ENCODE data around the gene DSCAML1.

DNA sequence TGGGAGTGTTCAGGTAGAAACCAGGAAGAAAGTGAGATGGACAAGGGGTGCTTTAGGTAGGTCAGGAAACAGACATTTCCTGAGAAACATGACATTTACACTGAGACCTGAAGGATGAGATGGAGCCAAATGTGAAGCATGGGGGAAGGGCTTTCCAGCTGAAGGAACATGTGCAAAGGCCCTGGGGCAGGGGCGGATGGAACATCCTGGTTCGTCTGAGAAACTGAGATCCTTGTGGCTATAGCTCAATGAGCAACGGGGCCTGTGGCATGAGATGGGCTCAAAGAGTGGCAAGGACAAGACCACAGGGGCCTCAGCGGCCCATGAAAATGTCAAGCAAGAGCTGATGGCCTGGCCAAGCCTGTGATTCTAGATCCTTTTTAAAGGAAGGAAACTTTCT lies 127.4 kb downstream of the DSCAML1 start:
- TF ChIP-seq, protein P1, sequence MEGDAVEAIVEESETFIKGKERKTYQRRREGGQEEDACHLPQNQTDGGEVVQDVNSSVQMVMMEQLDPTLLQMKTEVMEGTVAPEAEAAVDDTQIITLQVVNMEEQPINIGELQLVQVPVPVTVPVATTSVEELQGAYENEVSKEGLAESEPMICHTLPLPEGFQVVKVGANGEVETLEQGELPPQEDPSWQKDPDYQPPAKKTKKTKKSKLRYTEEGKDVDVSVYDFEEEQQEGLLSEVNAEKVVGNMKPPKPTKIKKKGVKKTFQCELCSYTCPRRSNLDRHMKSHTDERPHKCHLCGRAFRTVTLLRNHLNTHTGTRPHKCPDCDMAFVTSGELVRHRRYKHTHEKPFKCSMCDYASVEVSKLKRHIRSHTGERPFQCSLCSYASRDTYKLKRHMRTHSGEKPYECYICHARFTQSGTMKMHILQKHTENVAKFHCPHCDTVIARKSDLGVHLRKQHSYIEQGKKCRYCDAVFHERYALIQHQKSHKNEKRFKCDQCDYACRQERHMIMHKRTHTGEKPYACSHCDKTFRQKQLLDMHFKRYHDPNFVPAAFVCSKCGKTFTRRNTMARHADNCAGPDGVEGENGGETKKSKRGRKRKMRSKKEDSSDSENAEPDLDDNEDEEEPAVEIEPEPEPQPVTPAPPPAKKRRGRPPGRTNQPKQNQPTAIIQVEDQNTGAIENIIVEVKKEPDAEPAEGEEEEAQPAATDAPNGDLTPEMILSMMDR (IDR thresholded peaks at IDR 0.05; ENCODE audit: low read depth, low read length): no peak
- no peak for TF ChIP-seq EZH2phosphoT487 (IDR thresholded peaks at IDR 0.05; ENCODE audit: low read depth)
